H1 (cell line): ENCODE data around the gene ROBO2. TPM values are rescaled to one million over a fixed set of nuclear protein-coding genes. Genes with fewer than 3 reads are reported as not detected.
A peak's percentile ranks its signal among the peaks of the same experiment; 100 is the strongest.

Experiments used
- CTCF ChIA-PET: fragments of 300-600 bp; sonication (Branson Sonifier 250); formaldehyde crosslinking; loops from one replicate; lab custom pipeline; 2021; ENCODE audit not compliant: partially characterized antibody; lab: Charles Lee
- POLR2A ChIA-PET: fragments of 300-600 bp; sonication (Branson Sonifier 250); formaldehyde crosslinking; loops from one replicate; lab custom pipeline; 2021; ENCODE audit warnings: inconsistent platforms; ENCODE audit not compliant: partially characterized antibody; lab: Charles Lee
- DNase-seq, 2 experiments: peaks; one replicate each; pipeline versions ENCODE4 v3.0.0 to v3.0.0-alpha.2; 2010 to 2022; ENCODE audit warnings: low spot score in 2 of 2, low read depth in 1 of 2, mixed read lengths in 1 of 2
- FAIRE-seq: peaks from 2 replicates; lab custom pipeline; 2011; peaks lifted over from hg19 to GRCh38; lab: Jason Lieb, UNC
- H2AFZ ChIP-seq: 2 replicates; pipeline ENCODE4 v1.8.1; 2012; ENCODE audit warnings: low read length, inconsistent platforms
- H2AK5ac ChIP-seq: 2 replicates; pipeline ENCODE4 v1.6.1; 2013; ENCODE audit warnings: low read depth, low read length
- H2BK120ac ChIP-seq: replicated peaks from 2 replicates; pipeline ENCODE3; 2013; ENCODE audit warnings: low read depth, low read length, inconsistent platforms
- H2BK12ac ChIP-seq: 2 replicates; pipeline ENCODE4 v1.6.1; 2013; ENCODE audit warnings: low read depth, low read length
- H2BK15ac ChIP-seq: 2 replicates; pipeline ENCODE4 v1.6.1; 2013; ENCODE audit warnings: low read length
- H2BK20ac ChIP-seq: 2 replicates; pipeline ENCODE4 v1.6.1; 2013; ENCODE audit warnings: low read length
- H2BK5ac ChIP-seq: 2 replicates; pipeline ENCODE4 v1.6.1; 2013; ENCODE audit warnings: low read depth, low read length
- H3K14ac ChIP-seq: 2 replicates; pipeline ENCODE4 v1.6.1; 2013; ENCODE audit warnings: inconsistent platforms; ENCODE audit not compliant: insufficient read length
- H3K18ac ChIP-seq: 2 replicates; pipeline ENCODE4 v1.6.1; 2013; ENCODE audit warnings: low read length; ENCODE audit errors: extremely low read depth
- H3K23ac ChIP-seq: 2 replicates; pipeline ENCODE4 v1.6.1; 2013; ENCODE audit warnings: inconsistent platforms; ENCODE audit not compliant: insufficient read length
- H3K23me2 ChIP-seq: 2 replicates; pipeline ENCODE4 v1.6.1; 2013; ENCODE audit warnings: low read depth, low read length
- H3K27ac ChIP-seq: 2 replicates; pipeline ENCODE4 v1.6.1; 2011; ENCODE audit warnings: low read depth, low read length, inconsistent platforms
- H3K27me3 ChIP-seq, 4 experiments: replicated peaks in 1 of 4; 1 replicate in 1 of 4; 2 replicates in 3 of 4; pipeline versions ENCODE4 v1.6.1 to v1.8.1; 2011 to 2013; ENCODE audit warnings: low read length in 3 of 4, mild to moderate bottlenecking in 3 of 4, inconsistent platforms in 2 of 4, mixed read lengths in 2 of 4, moderate library complexity in 1 of 4; ENCODE audit not compliant: control insufficient read depth in 3 of 4, insufficient read depth in 3 of 4; ENCODE audit errors: extremely low read depth in 1 of 4
- H3K36me3 ChIP-seq, 4 experiments: 2 replicates each; pipeline versions ENCODE4 v1.6.1 to v1.8.1; 2011 to 2013; ENCODE audit warnings: mild to moderate bottlenecking in 4 of 4, low read length in 3 of 4, moderate library complexity in 2 of 4, control low read depth in 1 of 4, inconsistent platforms in 1 of 4; ENCODE audit not compliant: insufficient read depth in 4 of 4, control insufficient read depth in 2 of 4
- H3K4ac ChIP-seq: replicated peaks from 2 replicates; pipeline ENCODE3; 2013; ENCODE audit warnings: low read length, low read depth, mixed read lengths, inconsistent platforms; ENCODE audit not compliant: insufficient read length
- H3K4me1 ChIP-seq, 4 experiments: replicated peaks in 1 of 4; 1 replicate in 1 of 4; 2 replicates in 3 of 4; pipeline versions ENCODE4 v1.6.1 to v1.8.1; 2011 to 2013; ENCODE audit warnings: low read length in 3 of 4, inconsistent platforms in 2 of 4, mixed read lengths in 1 of 4; ENCODE audit not compliant: insufficient read depth in 4 of 4, control insufficient read depth in 3 of 4
- H3K4me2 ChIP-seq, 2 experiments: 2 replicates each; pipeline versions ENCODE4 v1.6.1 to v1.8.1; 2011 to 2013; ENCODE audit warnings: low read depth in 2 of 2, low read length in 2 of 2, control low read depth in 1 of 2, inconsistent platforms in 1 of 2, mild to moderate bottlenecking in 1 of 2; ENCODE audit not compliant: insufficient read depth in 1 of 2
- H3K4me3 ChIP-seq, 4 experiments: fragments of 200-600, 300-600 bp in 1 of 4; sonication (generic), shearing (Covaris generic), sonication (Bioruptor Twin) in 1 of 4; 2 replicates each; pipeline versions ENCODE4 v1.5.1 to v1.8.1; 2011 to 2016; ENCODE audit warnings: low read length in 4 of 4, low read depth in 3 of 4, control low read depth in 2 of 4, inconsistent platforms in 2 of 4, mild to moderate bottlenecking in 2 of 4, mixed read lengths in 1 of 4, moderate library complexity in 1 of 4; ENCODE audit not compliant: insufficient read depth in 2 of 4; ENCODE audit errors: extremely low read depth in 1 of 4
- H3K56ac ChIP-seq: replicated peaks from 2 replicates; pipeline ENCODE3; 2013; ENCODE audit warnings: low read depth, mild to moderate bottlenecking, mixed read lengths, low read length, inconsistent platforms; ENCODE audit not compliant: insufficient read length
- H3K79me1 ChIP-seq: 2 replicates; pipeline ENCODE4 v1.6.1; 2013; ENCODE audit warnings: low read depth, low read length, control low read depth
- H3K79me2 ChIP-seq, 2 experiments: 2 replicates each; pipeline versions ENCODE4 v1.6.1 to v1.8.1; 2012 to 2013; ENCODE audit warnings: low read length in 2 of 2, mild to moderate bottlenecking in 2 of 2, inconsistent platforms in 1 of 2; ENCODE audit not compliant: insufficient read depth in 2 of 2, control insufficient read depth in 1 of 2
- H3K9ac ChIP-seq, 4 experiments: replicated peaks in 1 of 4; 1 replicate in 1 of 4; 2 replicates in 3 of 4; pipeline versions ENCODE4 v1.6.1 to v1.8.1; 2011 to 2013; ENCODE audit warnings: low read depth in 3 of 4, low read length in 3 of 4, control low read depth in 2 of 4, mild to moderate bottlenecking in 2 of 4, moderate library complexity in 2 of 4, inconsistent platforms in 1 of 4; ENCODE audit errors: extremely low read depth in 1 of 4
- H3K9me3 ChIP-seq, 2 experiments: 2 replicates each; pipeline versions ENCODE4 v1.6.1 to v1.8.1; 2012 to 2013; ENCODE audit warnings: mild to moderate bottlenecking in 2 of 2, moderate library complexity in 2 of 2, control low read depth in 1 of 2, inconsistent platforms in 1 of 2, low read depth in 1 of 2, low read length in 1 of 2, mixed read lengths in 1 of 2; ENCODE audit not compliant: insufficient read depth in 2 of 2
- H4K20me1 ChIP-seq, 2 experiments: replicated peaks in 1 of 2; 2 replicates each; pipeline versions ENCODE3 to v1.8.1; 2011 to 2013; ENCODE audit warnings: inconsistent platforms in 2 of 2, low read length in 2 of 2, mild to moderate bottlenecking in 1 of 2; ENCODE audit not compliant: insufficient read depth in 2 of 2, control insufficient read depth in 1 of 2
- H4K5ac ChIP-seq: 2 replicates; pipeline ENCODE4 v1.6.1; 2013; ENCODE audit warnings: low read length, low read depth, mixed read lengths, inconsistent platforms; ENCODE audit not compliant: insufficient read length
- H4K8ac ChIP-seq: 2 replicates; pipeline ENCODE4 v1.8.0; 2013; ENCODE audit warnings: mild to moderate bottlenecking, moderate library complexity, low read length, inconsistent platforms; ENCODE audit not compliant: insufficient read depth; ENCODE audit errors: extremely low read depth
- H4K91ac ChIP-seq: replicated peaks from 2 replicates; pipeline ENCODE3; 2013; ENCODE audit warnings: low read length, mixed read lengths, inconsistent platforms; ENCODE audit not compliant: insufficient read length
- HDAC6 ChIP-seq: IDR thresholded peaks from one replicate; pipeline ENCODE4 v1.7.1; 2012; ENCODE audit warnings: low read depth, mild to moderate bottlenecking, inconsistent platforms, low read length, moderate library complexity
- KDM5A ChIP-seq: fragments of 200-600 bp; IDR thresholded peaks from 2 replicates; pipeline ENCODE4 v1.7.1; 2012; ENCODE audit warnings: mild to moderate bottlenecking, low read length, inconsistent platforms, mixed read lengths
- MAFK ChIP-seq: IDR thresholded peaks from 2 replicates; pipeline ENCODE4 v1.6.1; 2012; ENCODE audit warnings: low read depth, mild to moderate bottlenecking, improper control_type of control experiment, low read length
- POLR2AphosphoS5 ChIP-seq: IDR thresholded peaks from 2 replicates; pipeline ENCODE4 v1.6.1; 2011; ENCODE audit warnings: low read depth, low read length
- POU5F1 ChIP-seq: IDR thresholded peaks from 2 replicates; pipeline ENCODE4 v1.6.1; 2011; ENCODE audit warnings: low read depth, mild to moderate bottlenecking, low read length, moderate library complexity
- RNF2 ChIP-seq: fragments of 200-900, 300-1000 bp; sonication (generic); IDR thresholded peaks from 2 replicates; pipeline ENCODE4 v1.7.1; 2016; ENCODE audit warnings: borderline replicate concordance, low read depth, mild to moderate bottlenecking, antibody characterized with exemption, low read length; ENCODE audit not compliant: poor library complexity, severe bottlenecking; ENCODE audit errors: missing control alignments
- SP1 ChIP-seq: IDR thresholded peaks from 2 replicates; pipeline ENCODE4 v1.6.1; 2011; ENCODE audit warnings: low read depth, low read length
- SP4 ChIP-seq: IDR thresholded peaks from 2 replicates; pipeline ENCODE4 v1.6.1; 2012; ENCODE audit warnings: low read length, inconsistent platforms
- SRF ChIP-seq: IDR thresholded peaks from 2 replicates; pipeline ENCODE4 v1.6.1; 2011; ENCODE audit warnings: mild to moderate bottlenecking, low read depth, low read length, moderate library complexity
- SUZ12 ChIP-seq: fragments of 200-600 bp; sonication (generic); IDR thresholded peaks from 2 replicates; pipeline ENCODE4 v1.6.1; 2012; ENCODE audit warnings: mild to moderate bottlenecking, inconsistent platforms, low read length, moderate library complexity, mixed read lengths
- TBP ChIP-seq: IDR thresholded peaks from 2 replicates; pipeline ENCODE4 v1.6.1; 2011; ENCODE audit warnings: low read depth, low read length, improper control_type of control experiment
- TCF12 ChIP-seq: IDR thresholded peaks from 2 replicates; pipeline ENCODE4 v1.6.1; 2011; ENCODE audit warnings: low read depth, mild to moderate bottlenecking, low read length
- ZNF274 ChIP-seq: IDR thresholded peaks from 2 replicates; pipeline ENCODE4 v1.7.0; 2012; ENCODE audit warnings: low read length, borderline replicate concordance; ENCODE audit errors: extremely low read depth
- WGBS, 2 experiments: shearing (Covaris generic) in 1 of 2; methylation state at CpG; one replicate each; pipeline versions ENCODE4 v1.1.6 to v1.1.7; 2013 to 2015; ENCODE audit warnings: low lambda C conversion rate in 2 of 2, mixed read lengths in 2 of 2, inconsistent platforms in 1 of 2, low coverage in 1 of 2, missing lambda C conversion rate in 1 of 2; ENCODE audit not compliant: insufficient replicate concordance in 2 of 2, insufficient coverage in 1 of 2, insufficient read length in 1 of 2; ENCODE audit errors: extremely low coverage in 1 of 2, missing lambda C conversion rate in 1 of 2; 5-methylcytosine and 5-hydroxymethylcytosine counted together
- polyA plus RNA-seq, 7 experiments: library from polyadenylated mRNA; depleted of rRNA in 3 of 7; stranded (reverse) in 5 of 7; unstranded in 2 of 7; fragments of >200 nt in 5 of 7; fragments of 200-250 nt in 2 of 7; gene quantifications; 1 replicate in 5 of 7; 2 replicates in 1 of 7; 4 replicates in 1 of 7; pipeline versions ENCODE4 v1.2.1 to v1.2.3, GENCODE V29; 2011 to 2013; ENCODE audit warnings: missing spikeins in 2 of 7, mixed read lengths in 2 of 7
- total RNA-seq: library from RNA; stranded (reverse); fragmentation: NEBNext Ultra II Directional; extraction: Animal tissue kit (Norgen Biotek cat#: 25700); gene quantifications from 2 replicates; pipeline ENCODE4 v1.2.1, GENCODE V29; 2021

The ROBO2 gene
- total and polyA plus RNA-seq, 2 of the 8 experiments (the other 6 are each of a cell fraction or from before 2014, with no cell fraction given) = 1.5 to 2.9 TPM

GRCh38 chr3:77281721-77282120, 241.8 kb downstream of the ROBO2 start:
- no peaks in the 10 kb centered on the region for H3K23me2 ChIP-seq
- no peak overlapping the region for H2AFZ ChIP-seq
- no peak overlapping the region for H3K14ac ChIP-seq
- H3K79me2 ChIP-seq = no peaks in the 10 kb centered on the region
- no peak overlapping the region for H3K27ac ChIP-seq
- no peak overlapping the region for H2BK12ac ChIP-seq
- FAIRE-seq (no peak), DNase-seq (peak in 1 of 2 experiments; percentile 67)
- H3K56ac ChIP-seq = no peak overlapping the region
- peaks cover 0 to 5% (median 2%) of the 10 kb centered on the region in 4 experiments; a peak in 2 of 7 replicates for H3K4me1 ChIP-seq
- H2BK5ac ChIP-seq = no peak overlapping the region
- no peak overlapping the region for H2AK5ac ChIP-seq
- H2BK20ac ChIP-seq = no peak overlapping the region
- H3K4me2 ChIP-seq = no peak overlapping the region; a peak in 1 of 4 replicates
- H2BK120ac ChIP-seq = no peak overlapping the region
- no peak overlapping the region for H4K5ac ChIP-seq
- no peaks in the 10 kb centered on the region for H4K20me1 ChIP-seq
- H3K23ac ChIP-seq = no peak overlapping the region
- no peak overlapping the region for H4K8ac ChIP-seq
- H3K27me3 ChIP-seq = no peaks in the 10 kb centered on the region
- no peak overlapping the region for H2BK15ac ChIP-seq
- H3K18ac ChIP-seq = no peak overlapping the region; the same call in 1 of the 2 replicates
- H3K4ac ChIP-seq = no peak overlapping the region
- ChIA-PET CTCF (no interaction called here), POLR2A (no interaction called here)
- no peak overlapping the region for H3K9ac ChIP-seq
- 40% methylated on average over 8 of the region's 8 CpGs; no CpG with 5 or more reads in 1 of the 2 experiments for WGBS, 2 experiments
- TF ChIP-seq ZNF274 (no peak), RNF2 (no peak), MAFK (no peak), SP4 (no peak), SP1 (no peak), POLR2AphosphoS5 (no peak), POU5F1 (no peak), SUZ12 (no peak), TCF12 (no peak), HDAC6 (no peak), KDM5A (no peak), SRF (no peak), TBP (no peak)
- no peaks in the 10 kb centered on the region for H3K9me3 ChIP-seq
- no peak overlapping the region for H4K91ac ChIP-seq
- H3K79me1 ChIP-seq = no peaks in the 10 kb centered on the region
- no peak overlapping the region; a peak in 1 of 8 replicates for H3K4me3 ChIP-seq
- H3K36me3 ChIP-seq = no peaks in the 10 kb centered on the region
